Activated CD4-positive, alpha-beta T cell treated with anti-CD3 and anti-CD28 coated beads, Interleukin-2, amount 10 ng/mL, durations not matched to agents 7 days and 5 days (primary cell): ENCODE results near the gene MRTFB. TPM values are rescaled to one million over a fixed set of nuclear protein-coding genes. Genes with fewer than 3 reads are reported as not detected.
"Not testable (repeated sequence)": the region's sequence is repeated elsewhere in the genome, so short reads cannot be mapped to it uniquely, and the experiment has no call there.

Source experiments
- CTCF ChIA-PET: fragments of 350-600 bp; sonication (Branson Sonifier 250); formaldehyde crosslinking; loops from one replicate; lab custom pipeline; 2021; ENCODE audit warnings: antibody characterized with exemption; lab: Charles Lee
- POLR2A ChIA-PET: fragments of 350-600 bp; sonication (Branson Sonifier 250); formaldehyde crosslinking; loops from one replicate; lab custom pipeline; 2021; ENCODE audit warnings: antibody characterized with exemption; lab: Charles Lee
- DNase-seq: peaks from one replicate; pipeline ENCODE4 v3.0.0-alpha.2; 2020
- H3K27ac Mint-ChIP-seq: one replicate; pipeline ENCODE4 v1.8.0; 2021; ENCODE audit warnings: mild to moderate bottlenecking, moderate library complexity, mixed read lengths
- H3K27me3 Mint-ChIP-seq: one replicate; pipeline ENCODE4 v1.8.0; 2021; ENCODE audit warnings: mixed read lengths
- H3K36me3 Mint-ChIP-seq: one replicate; pipeline ENCODE4 v1.8.0; 2021; ENCODE audit warnings: low read depth, mixed read lengths
- H3K4me1 Mint-ChIP-seq: one replicate; pipeline ENCODE4 v1.8.0; 2021; ENCODE audit warnings: mixed read lengths
- H3K4me3 Mint-ChIP-seq: one replicate; pipeline ENCODE4 v1.8.0; 2021; ENCODE audit warnings: mild to moderate bottlenecking, moderate library complexity, mixed read lengths
- H3K9me3 Mint-ChIP-seq: one replicate; pipeline ENCODE4 v1.8.0; 2021; ENCODE audit warnings: mixed read lengths
- total RNA-seq, 2 experiments: library from RNA; stranded (reverse); gene quantifications; one replicate each; pipeline ENCODE4 v1.2.3, GENCODE V29; 2021

The MRTFB gene
- total RNA-seq, 2 experiments from 2014 or later = 17.7 to 21.2 TPM

DNA sequence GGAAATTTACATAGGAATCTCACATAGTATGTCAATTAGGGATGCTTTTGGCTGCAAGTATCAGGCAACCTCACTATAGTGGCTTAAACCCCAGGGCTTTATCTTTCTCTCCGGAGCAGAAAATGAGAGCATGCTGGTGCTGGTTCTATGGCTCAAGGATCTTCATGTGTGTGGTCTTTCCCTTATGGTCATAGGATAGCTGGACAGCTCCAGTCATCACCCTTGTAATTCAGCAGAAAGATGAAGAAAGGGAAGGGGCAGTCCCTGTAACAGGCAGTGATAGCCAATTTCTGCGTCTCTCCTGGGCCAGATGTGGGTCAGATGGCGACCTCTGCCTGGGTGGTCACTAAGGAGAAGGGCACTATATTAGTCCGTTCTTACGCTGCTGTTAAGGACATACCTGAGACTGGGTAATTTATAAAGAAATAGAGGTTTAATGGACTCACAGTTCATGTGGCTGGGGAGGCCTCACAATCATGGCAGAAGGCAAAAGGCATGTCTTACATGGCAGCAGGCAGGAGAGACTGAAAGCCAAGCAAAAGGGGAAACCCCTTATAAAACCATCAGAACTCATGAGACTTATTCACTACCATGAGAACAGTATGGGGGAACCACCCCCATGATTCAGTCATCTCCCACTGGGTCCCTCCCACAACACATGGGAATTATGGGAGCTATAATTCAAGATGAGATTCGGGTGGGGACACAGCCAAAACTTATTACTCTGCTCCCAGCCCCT, 23.8 kb upstream of the MRTFB start:
- POLR2A ChIA-PET, H3K27ac Mint-ChIP-seq, DNase-seq, H3K4me3 Mint-ChIP-seq, H3K36me3 Mint-ChIP-seq, H3K9me3 Mint-ChIP-seq, H3K27me3 Mint-ChIP-seq, CTCF ChIA-PET, H3K4me1 Mint-ChIP-seq: not testable (repeated sequence)

DNA sequence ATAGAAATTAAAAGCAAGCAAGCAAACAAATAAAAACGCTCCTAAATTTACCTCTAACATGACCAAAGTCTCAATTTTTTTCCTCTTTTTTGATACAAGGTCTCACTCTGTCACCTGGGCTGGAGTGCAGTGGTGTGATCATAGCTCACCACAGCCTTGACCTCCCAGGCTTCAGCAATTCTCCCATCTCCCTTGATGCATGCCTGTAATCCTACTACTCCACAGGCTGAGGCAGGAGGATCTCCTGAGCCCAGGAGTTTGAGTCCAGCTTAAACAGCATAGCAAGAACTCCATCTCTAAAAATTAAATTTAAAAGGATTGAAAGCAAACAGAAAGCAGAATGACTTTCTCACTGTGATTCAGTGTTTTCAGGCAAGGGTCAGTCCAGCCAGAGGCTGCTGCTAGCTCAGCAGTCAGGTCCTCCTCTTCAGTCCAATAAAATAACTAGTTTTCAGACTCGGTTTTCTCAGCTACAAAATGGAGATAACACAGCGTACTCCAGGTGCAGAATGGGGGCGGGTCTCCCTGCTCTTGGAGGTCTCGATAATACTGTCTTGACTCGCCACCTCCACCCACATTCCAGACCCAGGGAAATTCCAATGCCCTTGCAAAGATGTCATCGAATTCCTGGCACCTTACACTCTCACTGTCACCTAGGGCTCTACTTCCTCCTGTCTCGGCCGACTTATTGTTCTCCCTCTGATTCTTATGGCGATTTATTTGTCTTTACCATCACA, 20.7 kb upstream of the MRTFB start:
- DNase-seq = no peak
- peaks cover under 1% of the 10 kb centered on the region for H3K27me3 Mint-ChIP-seq
- H3K4me3 Mint-ChIP-seq = no peak overlapping the region
- ChIA-PET POLR2A (no interaction called here), CTCF (no interaction called here)
- H3K9me3 Mint-ChIP-seq = no peaks in the 10 kb centered on the region
- no peaks in the 10 kb centered on the region for H3K36me3 Mint-ChIP-seq
- H3K4me1 Mint-ChIP-seq = no peaks in the 10 kb centered on the region
- H3K27ac Mint-ChIP-seq = no peak overlapping the region

DNA sequence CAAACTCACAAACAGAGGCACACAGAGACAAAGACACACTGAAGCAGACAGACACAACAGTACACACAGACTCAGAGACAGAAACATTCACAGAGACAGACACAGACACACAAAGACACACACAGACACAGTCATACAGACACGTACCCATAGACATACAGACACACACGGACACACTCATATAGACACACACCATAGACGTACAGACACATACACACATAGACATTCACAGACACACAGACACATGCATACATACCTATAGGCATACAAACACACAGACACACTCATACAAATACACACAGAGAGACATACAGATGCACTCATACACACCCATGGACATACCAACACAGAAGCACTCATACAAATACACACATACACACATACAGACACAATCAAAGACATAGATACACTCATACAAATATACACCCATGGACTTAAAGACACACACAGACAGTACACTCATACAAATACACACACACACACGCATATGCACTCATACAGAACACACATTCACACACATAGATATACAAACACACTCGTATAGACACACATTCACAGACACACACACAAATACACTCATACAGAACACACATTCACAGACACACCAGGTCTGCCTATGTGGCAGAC, 19.9 kb upstream of the MRTFB start:
- ChIA-PET POLR2A (no interaction called here), CTCF (no interaction called here)
- H3K4me3 Mint-ChIP-seq = no peak overlapping the region
- DNase-seq = no peak
- no peak overlapping the region for H3K27ac Mint-ChIP-seq
- H3K36me3 Mint-ChIP-seq = no peaks in the 10 kb centered on the region
- no peaks in the 10 kb centered on the region for H3K4me1 Mint-ChIP-seq
- no peaks in the 10 kb centered on the region for H3K9me3 Mint-ChIP-seq
- H3K27me3 Mint-ChIP-seq = peaks cover 2% of the 10 kb centered on the region

DNA sequence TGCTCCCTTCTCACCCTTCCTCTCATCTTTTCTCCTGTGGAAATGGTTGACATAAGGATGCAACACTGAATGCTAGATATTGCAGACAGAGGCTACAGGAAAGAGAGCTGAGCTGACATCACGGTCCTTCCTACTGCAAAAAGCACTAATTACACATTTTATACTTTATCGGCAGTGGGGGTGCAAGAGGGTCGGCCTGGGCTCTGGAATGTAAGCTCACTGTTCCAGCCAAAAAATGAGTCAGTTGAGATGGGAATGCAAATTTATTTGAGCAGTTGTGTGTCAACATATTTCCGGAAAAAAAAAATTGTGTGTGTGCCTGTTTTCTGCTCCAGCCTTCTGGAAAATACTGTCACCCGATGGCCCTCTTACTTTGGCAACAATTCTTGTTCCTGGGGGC, 14.1 kb upstream of the MRTFB start:
- POLR2A ChIA-PET = no interaction called here
- no peak overlapping the region for H3K4me3 Mint-ChIP-seq
- DNase-seq = no peak
- H3K4me1 Mint-ChIP-seq = no peaks in the 10 kb centered on the region
- H3K36me3 Mint-ChIP-seq = no peaks in the 10 kb centered on the region
- H3K27me3 Mint-ChIP-seq = peaks cover 7% of the 10 kb centered on the region
- H3K9me3 Mint-ChIP-seq = no peaks in the 10 kb centered on the region
- CTCF ChIA-PET = no interaction called here
- no peak overlapping the region for H3K27ac Mint-ChIP-seq

DNA sequence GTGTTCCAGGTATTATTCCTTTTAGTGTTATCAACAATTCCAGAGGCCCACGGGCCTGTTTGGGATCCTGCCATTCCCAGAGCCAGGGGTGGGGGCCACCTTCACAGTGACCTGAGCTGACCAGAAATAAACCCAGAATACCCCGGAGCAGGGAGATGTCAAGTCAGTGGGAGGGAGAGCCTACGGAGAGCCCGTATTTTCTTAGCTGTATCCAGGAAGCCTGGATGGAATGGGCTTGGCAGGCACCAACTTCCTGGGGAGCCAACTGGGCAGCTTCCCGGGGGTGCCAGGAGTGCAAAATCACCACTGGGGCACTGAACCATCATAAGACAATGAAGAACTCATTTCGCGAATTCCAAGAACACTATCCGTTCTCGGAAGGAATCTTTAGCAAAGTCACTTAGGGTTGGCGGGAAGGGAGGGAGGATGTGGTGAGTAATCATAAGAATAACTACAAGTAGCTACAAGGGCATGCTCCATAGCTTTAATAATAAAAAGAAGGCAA, 13.2 kb upstream of the MRTFB start:
- Mint-ChIP-seq H3K4me1 (no peaks in the 10 kb centered on the region), H3K27ac (no peak overlapping the region), H3K27me3 (peaks cover 7% of the 10 kb centered on the region), H3K36me3 (no peaks in the 10 kb centered on the region), H3K9me3 (no peaks in the 10 kb centered on the region), H3K4me3 (no peak overlapping the region)
- ChIA-PET CTCF (no interaction called here), POLR2A (no interaction called here)
- no peak for DNase-seq

DNA sequence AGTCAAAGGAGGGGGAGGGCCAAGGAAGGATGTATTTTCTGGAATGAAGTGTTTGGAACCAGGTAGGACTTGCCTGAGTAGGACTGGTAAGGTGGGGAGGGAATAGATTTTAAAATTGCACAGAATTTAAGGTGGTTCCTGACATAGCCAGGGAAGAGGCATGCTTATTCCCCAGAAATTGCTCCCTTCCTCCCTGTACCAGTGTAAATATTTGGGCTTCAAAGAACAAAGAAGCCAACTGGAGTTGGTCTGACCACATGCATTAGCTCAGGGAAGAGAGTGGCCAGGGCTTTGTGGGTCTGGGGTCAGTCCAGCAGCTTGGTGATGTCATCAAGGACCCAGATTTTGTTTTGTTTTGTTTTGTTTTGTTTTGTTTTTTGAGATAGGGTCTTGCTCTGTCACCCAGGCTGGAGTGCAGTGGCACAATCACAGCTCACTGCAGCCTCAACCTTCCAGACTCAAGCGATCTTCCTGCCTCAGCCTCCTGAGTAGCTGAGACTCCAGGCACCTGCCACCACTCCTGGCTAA, 9.3 kb upstream of the MRTFB start:
- Mint-ChIP-seq H3K27me3 (peaks cover 5% of the 10 kb centered on the region), H3K27ac (no peak overlapping the region), H3K36me3 (no peaks in the 10 kb centered on the region), H3K4me3 (no peak overlapping the region), H3K4me1 (no peaks in the 10 kb centered on the region), H3K9me3 (no peaks in the 10 kb centered on the region)
- ChIA-PET POLR2A (no interaction called here), CTCF (interaction anchor here (0.7 kb wide), 2 partner anchors 142 to 149 kb away, joined by 3 read pairs; partner anchors contain the start of gene ERCC4)
- DNase-seq = no peak

DNA sequence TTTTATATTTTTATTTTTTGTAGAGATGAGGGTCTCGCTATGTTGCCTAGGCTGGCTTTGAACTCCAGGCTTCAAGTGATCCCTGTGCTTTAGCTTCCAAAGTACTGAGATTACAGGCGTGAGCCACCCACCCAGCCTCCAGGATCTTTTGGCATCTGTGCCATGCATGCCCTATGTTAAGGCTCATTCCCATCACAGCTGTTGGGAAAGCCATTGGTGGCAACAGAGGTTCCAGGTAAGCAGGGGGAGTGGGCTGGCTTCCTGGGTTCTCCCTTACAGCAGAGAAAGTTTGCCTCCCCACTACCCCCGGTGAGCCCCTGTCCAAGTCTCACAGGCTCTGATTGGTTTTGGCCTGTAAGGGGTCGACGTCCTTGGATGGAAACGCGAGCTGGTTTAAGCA, 8.9 kb upstream of the MRTFB start:
- peaks cover 3% of the 10 kb centered on the region for H3K27me3 Mint-ChIP-seq
- H3K4me3 Mint-ChIP-seq = no peak overlapping the region
- H3K4me1 Mint-ChIP-seq = no peaks in the 10 kb centered on the region
- H3K27ac Mint-ChIP-seq = no peak overlapping the region
- H3K9me3 Mint-ChIP-seq = no peaks in the 10 kb centered on the region
- POLR2A ChIA-PET = no interaction called here
- no peaks in the 10 kb centered on the region for H3K36me3 Mint-ChIP-seq
- DNase-seq = no peak
- CTCF ChIA-PET = no interaction called here

DNA sequence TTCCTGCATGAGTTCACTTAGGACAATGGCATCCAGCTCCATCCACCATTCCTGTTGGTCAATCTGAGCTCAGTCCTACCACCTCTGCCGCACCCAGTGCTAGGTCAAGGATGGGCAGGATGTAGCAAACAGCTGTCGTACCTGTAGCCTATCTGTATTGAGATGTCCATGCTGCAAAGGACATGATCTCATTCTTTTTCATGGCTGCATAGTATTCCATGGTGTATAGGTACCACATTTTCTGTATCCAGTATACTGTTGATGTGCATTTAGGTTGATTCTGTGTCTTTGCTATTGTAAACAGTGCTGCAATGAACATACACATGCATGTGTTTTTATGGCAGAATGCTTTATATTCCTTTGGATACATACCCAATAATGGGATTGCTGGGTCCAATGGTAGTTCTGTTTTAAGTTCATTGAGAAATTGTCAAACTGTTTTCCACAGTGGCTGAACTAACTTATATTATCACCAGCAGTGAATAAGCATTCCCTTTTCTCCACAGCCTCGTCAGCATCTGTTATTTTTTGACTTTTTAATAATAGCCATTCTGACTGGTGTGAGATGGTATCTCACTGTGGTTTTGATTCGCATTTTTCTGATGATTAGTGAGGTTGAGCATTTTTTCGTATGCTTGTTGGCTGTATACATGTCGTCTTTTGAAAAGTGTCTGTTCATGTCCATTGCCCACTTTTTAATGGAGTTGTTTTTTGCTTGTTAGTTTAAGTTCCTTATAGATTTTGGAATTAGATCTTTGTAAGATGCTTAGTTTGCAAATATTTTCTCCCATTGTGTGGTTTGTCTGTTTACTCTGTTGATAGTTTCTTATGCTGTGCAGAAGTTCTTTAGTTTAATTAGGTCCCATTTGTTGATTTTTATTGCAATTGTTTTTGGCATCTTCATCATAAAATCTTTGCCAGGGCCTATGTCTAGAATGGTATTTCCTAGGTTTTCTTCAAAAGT, 7.2 kb upstream of the MRTFB start:
- H3K9me3 Mint-ChIP-seq = no peaks in the 10 kb centered on the region
- H3K4me1 Mint-ChIP-seq = no peaks in the 10 kb centered on the region
- H3K36me3 Mint-ChIP-seq = no peaks in the 10 kb centered on the region
- H3K4me3 Mint-ChIP-seq = no peak overlapping the region
- H3K27ac Mint-ChIP-seq = no peak overlapping the region
- no peaks in the 10 kb centered on the region for H3K27me3 Mint-ChIP-seq
- CTCF ChIA-PET = interaction anchor here (0.7 kb wide), 1 partner anchor 45 kb away, joined by 3 read pairs; no protein-coding TSS in a partner anchor
- POLR2A ChIA-PET = no interaction called here
- DNase-seq = no peak

DNA sequence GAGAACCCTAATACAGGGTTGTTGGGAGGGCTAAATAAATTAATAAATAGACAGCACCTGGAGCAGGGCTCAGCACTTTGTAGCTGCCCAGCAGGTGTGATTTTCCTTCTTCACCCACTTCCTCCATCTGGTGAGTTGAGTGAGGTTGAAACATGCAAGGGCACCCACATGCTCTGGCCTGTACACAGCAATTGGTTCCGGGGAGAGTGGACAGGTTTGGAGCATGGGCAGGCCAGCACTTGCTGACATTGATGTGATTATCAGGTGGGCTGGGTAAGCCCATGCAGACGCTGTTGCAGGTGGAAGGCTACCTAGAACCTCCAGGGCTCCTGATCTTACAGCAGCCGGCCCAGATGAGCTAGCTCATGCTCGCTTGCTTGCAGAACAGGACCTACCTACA, 1.3 kb upstream of the MRTFB start:
- Mint-ChIP-seq H3K27ac (no peak overlapping the region), H3K4me3 (peak overlapping the region; percentile 84), H3K27me3 (no peaks in the 10 kb centered on the region), H3K4me1 (peaks cover 19% of the 10 kb centered on the region), H3K9me3 (no peaks in the 10 kb centered on the region), H3K36me3 (no peaks in the 10 kb centered on the region)
- CTCF ChIA-PET = interaction anchor here (1.3 to 1.7 kb wide), 2 partner anchors 9 to 150 kb away, joined by 4 to 6 read pairs; partner anchors contain the start of gene ERCC4
- no peak for DNase-seq
- POLR2A ChIA-PET = no interaction called here

DNA sequence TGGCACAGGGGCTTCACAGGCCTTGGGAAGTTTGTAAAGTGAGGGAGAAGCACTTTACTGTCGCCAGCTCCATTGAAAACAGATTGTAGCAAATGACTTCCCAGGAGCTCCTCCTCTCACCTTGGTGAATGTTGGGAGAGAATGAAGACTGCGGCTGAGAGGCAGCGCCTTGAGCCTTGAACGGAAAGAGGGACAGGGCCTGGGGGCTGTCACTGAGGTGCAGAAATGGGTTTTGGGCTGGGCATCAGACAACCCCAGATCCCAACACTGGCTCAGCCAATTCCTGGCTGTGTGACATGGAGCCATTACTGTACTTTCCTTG, 603 bp upstream of the MRTFB start:
- POLR2A ChIA-PET = no interaction called here
- Mint-ChIP-seq H3K4me1 (peaks cover 19% of the 10 kb centered on the region), H3K27me3 (no peaks in the 10 kb centered on the region), H3K27ac (peak overlapping the region; percentile 87), H3K36me3 (peaks cover 4% of the 10 kb centered on the region), H3K9me3 (no peaks in the 10 kb centered on the region), H3K4me3 (peak overlapping the region; percentile 84)
- DNase-seq = no peak
- CTCF ChIA-PET = interaction anchor here (0.6 kb wide), 1 partner anchor 1025 kb away, joined by 3 read pairs; no protein-coding TSS in a partner anchor

DNA sequence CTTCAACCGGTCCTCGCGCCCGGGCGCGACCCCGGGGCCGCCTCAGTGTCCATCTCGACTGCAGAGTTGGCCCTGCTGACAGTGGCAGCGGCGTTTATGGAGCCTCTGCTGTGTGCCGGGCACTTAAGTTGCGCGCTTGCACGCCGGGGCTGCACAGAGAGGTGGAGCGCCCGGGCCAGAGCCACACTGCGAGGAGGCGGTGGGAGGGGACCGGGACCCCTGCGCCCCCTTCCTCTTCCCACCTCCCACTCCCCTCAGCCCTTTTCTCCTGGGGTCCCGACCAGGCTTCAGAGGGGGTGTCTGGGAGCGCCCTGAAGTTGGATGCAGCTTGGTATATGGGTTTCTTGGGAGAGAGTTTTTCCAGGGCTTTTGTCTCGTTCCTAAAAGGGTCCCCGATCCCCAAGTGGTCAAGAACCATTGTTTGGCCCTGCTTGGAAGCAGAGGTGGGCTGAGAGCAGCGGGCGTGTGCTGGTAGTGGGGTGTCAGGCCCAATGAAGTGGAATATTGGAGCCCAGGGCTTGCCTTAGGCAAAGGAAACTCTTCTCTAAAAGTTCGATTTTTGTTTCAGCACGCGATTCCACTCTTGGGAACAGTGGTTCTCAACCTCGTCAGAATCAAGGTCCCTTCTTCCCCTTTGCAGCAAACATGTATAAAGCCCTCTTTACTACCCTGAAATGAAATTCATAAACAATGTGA, 605 bp downstream of the MRTFB start:
- Mint-ChIP-seq H3K27ac (peak overlapping the region; percentile 89), H3K27me3 (no peaks in the 10 kb centered on the region), H3K9me3 (no peaks in the 10 kb centered on the region), H3K4me3 (peak overlapping the region; percentile 85), H3K36me3 (peaks cover 4% of the 10 kb centered on the region), H3K4me1 (peaks cover 19% of the 10 kb centered on the region)
- POLR2A ChIA-PET = no interaction called here
- CTCF ChIA-PET = no interaction called here
- no peak for DNase-seq
